HL-60 (cell line): ENCODE data around the gene KSR1.

Experiments used
- CTCF ChIP-seq: IDR thresholded peaks from one replicate; pipeline ENCODE4 v1.5.1; 2011; ENCODE audit warnings: low read length, control low read depth, inconsistent platforms; ENCODE audit not compliant: insufficient read depth
- TF ChIP-seq, protein P1 (sequence below): IDR thresholded peaks from 2 replicates; pipeline ENCODE4 v1.6.1; 2012; ENCODE audit warnings: low read depth; ENCODE audit not compliant: insufficient replicate concordance

DNA sequence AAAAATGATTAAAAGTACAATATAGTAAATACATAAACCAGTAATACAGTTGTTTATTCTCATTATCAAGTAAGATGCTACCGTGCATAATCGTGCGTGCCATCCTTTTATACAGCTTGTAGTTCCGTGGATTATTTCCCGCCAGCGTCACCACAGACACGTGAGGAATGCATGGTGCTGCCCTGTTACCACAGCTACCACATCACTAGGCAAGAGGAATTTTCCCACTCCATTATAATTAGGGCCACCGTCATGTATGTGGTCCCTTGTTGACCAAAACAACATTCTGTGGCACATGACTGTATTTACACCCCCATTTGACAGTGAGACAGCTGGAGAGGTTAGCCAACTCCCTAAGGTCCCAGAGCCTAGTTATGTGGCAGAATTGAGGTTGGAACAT lies 144.2 kb downstream of the KSR1 start:
- TF ChIP-seq, protein P1, sequence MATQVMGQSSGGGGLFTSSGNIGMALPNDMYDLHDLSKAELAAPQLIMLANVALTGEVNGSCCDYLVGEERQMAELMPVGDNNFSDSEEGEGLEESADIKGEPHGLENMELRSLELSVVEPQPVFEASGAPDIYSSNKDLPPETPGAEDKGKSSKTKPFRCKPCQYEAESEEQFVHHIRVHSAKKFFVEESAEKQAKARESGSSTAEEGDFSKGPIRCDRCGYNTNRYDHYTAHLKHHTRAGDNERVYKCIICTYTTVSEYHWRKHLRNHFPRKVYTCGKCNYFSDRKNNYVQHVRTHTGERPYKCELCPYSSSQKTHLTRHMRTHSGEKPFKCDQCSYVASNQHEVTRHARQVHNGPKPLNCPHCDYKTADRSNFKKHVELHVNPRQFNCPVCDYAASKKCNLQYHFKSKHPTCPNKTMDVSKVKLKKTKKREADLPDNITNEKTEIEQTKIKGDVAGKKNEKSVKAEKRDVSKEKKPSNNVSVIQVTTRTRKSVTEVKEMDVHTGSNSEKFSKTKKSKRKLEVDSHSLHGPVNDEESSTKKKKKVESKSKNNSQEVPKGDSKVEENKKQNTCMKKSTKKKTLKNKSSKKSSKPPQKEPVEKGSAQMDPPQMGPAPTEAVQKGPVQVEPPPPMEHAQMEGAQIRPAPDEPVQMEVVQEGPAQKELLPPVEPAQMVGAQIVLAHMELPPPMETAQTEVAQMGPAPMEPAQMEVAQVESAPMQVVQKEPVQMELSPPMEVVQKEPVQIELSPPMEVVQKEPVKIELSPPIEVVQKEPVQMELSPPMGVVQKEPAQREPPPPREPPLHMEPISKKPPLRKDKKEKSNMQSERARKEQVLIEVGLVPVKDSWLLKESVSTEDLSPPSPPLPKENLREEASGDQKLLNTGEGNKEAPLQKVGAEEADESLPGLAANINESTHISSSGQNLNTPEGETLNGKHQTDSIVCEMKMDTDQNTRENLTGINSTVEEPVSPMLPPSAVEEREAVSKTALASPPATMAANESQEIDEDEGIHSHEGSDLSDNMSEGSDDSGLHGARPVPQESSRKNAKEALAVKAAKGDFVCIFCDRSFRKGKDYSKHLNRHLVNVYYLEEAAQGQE: no peak
- no peak for TF ChIP-seq CTCF
